T47D (cell line): Measurements from ENCODE around the gene PCNT.
"Not testable (repeated sequence)": the region's sequence is repeated elsewhere in the genome, so short reads cannot be mapped to it uniquely, and the experiment has no call there.

Source experiments
- DNase-seq, 2 experiments: peaks; one replicate each; pipeline versions ENCODE4 v3.0.0 to v3.0.0-alpha.2; 2011 to 2012; ENCODE audit warnings: low read depth in 1 of 2, low spot score in 1 of 2
- JUND ChIP-seq: IDR thresholded peaks from 2 replicates; pipeline ENCODE4 v1.6.1; 2012; ENCODE audit warnings: low read depth
- in situ Hi-C: cut with HindIII; loops from 2 replicates; pipeline ENCODE4 v1.10.0; 2016; ENCODE audit warnings: low sequenced_read_pairs, low pct_unique_long_range_greater_than_20kb

The PCNT gene

DNA sequence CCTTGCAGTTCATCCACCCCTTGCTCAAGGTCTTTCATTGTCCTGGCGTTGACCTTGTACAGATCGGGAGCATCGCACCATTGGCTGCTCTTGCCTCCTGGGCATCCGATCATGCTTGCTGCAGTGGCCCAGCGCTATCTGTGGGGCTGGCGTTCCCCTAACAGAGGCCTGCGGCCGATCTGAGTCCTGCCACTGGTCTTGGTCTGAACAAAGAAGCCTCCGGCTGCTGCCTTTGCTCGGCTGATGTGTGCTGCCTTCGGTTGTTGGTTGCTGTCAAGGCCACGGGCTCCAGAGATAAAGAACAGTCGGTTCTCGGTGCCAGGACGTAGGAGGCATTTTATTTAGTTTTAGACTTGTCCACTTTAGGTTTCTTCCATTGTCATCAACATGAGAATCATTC, 39.0 kb downstream of the PCNT start:
- no peak for TF ChIP-seq JUND
- no peak for DNase-seq
- in situ Hi-C loops: no loop called here

- in situ Hi-C loops: no loop called here
- no peak for TF ChIP-seq JUND
- DNase-seq: no peak
Measured at GRCh38 chr21:46363698-46364097, 39.7 kb downstream of the PCNT start.

DNA sequence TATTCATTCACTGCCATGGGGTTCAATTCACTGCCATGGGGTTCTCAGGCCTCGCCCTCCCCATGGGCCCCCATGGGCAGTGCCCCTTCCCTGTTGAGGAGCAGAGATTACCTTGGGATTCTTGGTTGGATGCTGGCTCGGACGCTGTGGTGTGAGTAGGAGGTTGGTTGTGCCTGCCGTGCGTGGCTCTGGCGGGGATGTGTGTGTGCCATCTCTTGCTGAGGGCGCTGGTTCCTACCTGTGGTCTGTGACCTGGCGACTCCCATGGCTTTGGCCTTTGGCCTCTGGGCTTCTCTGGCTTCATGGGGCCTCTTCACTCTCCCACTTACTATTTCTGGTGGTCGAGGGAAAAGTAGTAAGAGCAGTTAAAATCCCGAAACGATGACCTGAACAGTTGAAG, 42.1 kb downstream of the PCNT start:
- in situ Hi-C loops: no loop called here
- TF ChIP-seq JUND: no peak
- no peak for DNase-seq

- in situ Hi-C loops: no loop called here
- no peak for DNase-seq
Measured at GRCh38 chr21:46366561-46366960, 42.6 kb downstream of the PCNT start.

DNA sequence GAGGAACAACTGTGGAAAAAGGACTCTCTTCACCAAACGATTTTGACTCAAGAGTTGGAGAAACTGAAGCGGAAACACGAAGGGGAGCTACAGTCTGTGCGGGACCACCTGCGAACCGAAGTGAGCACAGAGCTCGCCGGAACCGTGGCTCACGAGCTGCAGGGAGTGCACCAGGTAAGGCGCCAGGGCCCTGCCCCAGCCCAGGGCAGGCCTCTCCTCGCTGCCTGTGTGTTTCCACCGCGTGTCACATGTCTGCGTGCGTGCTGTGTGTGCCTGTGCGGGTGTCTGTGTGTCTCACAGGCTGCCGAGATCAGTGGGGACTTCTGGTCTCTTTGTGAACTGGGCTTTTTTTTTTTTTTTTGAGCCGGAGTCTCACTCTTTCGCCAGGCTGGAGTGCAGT, 43.0 kb downstream of the PCNT start:
- no peak for TF ChIP-seq JUND
- in situ Hi-C loops: no loop called here
- DNase-seq: no peak

More at GRCh38 chr21:46366561-46366960, 42.6 kb downstream of the PCNT start:
- TF ChIP-seq JUND: no peak

GRCh38 chr21:46368533-46369285, 44.8 kb downstream of the PCNT start:
- DNase-seq: no peak
- in situ Hi-C loops: no loop called here
- no peak for TF ChIP-seq JUND

- in situ Hi-C loops: no loop called here
- TF ChIP-seq JUND: no peak
- DNase-seq: no peak
Measured at GRCh38 chr21:46369520-46370235, 45.7 kb downstream of the PCNT start.

DNA sequence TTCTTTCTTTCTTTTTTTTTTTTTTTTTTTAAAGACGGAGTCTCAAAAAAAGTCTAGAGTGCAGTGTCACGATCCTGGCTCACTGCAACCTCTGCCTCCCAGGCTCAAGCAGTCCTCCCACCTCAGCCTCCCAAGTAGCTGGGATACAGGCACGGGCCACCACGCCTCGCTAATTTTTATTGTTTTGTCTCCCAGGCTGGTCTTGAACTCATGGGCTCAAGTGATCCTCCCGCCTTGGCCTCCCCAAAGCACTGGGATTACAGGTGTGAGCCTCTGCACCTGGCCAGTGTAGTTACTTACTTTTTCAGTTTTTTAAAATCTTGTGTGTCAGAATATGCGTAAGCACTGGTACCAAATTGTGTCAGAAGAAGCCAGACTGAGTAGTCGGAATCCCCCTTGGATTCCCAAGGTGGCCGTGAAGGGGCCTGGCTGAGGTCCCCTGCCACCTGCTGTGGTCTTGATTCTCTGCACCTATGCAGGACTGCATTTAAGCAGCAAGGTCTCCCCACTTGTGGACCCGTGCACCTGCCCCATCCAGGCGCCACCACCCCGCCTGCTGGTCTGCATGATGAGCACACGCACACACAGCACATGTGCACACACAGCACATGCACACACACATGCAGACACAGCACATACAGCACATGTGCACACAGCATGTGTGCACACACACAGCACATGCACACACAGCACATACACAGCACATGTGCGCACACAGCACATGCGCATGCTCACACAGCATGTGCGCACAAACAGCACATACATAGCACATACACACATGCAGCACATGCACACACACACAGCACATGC, 47.5 kb downstream of the PCNT start:
- DNase-seq: no peak
- in situ Hi-C loops: no loop called here
- TF ChIP-seq JUND: no peak

DNA sequence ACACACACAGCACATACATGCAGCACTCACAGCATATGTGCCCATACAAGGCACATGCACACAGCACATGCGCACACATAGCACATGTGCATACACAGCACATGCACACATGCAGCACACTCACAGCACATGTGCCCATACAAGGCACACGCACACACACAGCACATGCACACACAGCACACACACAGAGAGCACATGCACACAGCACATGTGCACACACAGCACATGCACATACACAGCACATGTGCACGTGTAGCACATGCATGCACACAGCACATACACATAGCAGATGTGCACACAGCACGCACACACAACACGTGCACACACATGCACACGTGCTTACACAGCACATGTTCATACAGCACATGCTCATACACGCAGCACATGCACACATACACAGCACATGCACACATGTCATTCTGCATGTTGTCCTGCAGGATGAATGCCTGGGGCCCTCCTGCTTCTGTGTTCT, 48.1 kb downstream of the PCNT start:
- TF ChIP-seq JUND: no peak
- no peak for DNase-seq
- in situ Hi-C loops: no loop called here

DNA sequence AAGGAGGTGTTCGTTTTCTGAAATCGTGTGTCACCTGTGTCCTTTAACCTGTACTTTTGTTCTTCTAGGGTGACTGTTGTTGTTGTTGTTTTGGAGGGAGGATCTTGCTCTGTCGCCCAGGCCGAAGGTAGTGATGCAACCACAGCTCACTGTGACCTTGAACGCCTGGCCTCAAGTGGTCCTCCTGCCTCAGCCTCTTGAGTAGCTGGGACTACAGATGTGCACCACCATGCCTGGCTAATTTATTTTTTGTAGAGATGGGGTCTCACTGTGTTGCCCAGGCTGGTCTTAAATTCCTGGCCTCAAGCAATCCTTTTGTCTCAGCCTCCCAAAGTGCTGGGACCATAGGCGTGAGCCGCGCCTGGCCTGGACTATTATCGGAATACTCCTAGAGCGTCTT, 49.0 kb downstream of the PCNT start:
- in situ Hi-C loops, DNase-seq: not testable (repeated sequence)

DNA sequence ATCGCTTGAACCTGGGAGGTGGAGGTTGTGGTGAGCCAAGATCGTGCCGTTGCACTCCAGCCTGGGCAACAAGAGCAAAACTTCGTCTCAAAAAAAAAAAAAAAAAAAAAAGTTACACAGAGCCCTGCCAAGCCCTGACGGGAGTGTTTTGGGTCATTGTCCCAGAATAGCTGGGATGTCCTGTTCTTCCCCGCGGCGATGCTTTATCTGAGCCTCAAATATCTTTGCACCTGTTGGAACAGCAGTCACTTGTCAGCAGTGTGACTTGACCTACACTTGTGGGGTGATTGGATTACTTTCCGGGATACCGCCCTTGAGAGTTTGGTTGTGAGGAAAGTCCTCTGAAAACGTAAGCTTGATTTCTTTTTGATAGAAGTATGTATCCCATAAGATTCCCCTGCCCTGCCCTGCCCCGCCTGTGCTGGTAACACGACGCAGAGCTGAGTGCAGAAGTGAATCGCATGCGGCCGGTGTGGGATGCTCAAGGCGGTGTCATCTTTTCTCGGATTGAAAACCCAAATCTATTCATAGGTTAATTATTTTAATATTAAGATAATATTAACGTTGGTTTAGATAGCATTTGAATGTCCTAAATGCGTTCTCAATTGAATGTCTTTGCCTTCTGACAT, 50.9 kb downstream of the PCNT start:
- DNase-seq: no peak
- in situ Hi-C loops: no loop called here
- no peak for TF ChIP-seq JUND

GRCh38 chr21:46375560-46376230, 51.7 kb downstream of the PCNT start:
- no peak for DNase-seq
- no peak for TF ChIP-seq JUND
- in situ Hi-C loops: no loop called here
